NK-92 (cell line): ENCODE results near the gene WNT2B.

Experiments
- DNase-seq: peaks from one replicate; lab custom pipeline; 2025; ENCODE audit not compliant: unreplicated experiment; lab: John Stamatoyannopoulos, UW

Gene WNT2B

DNA sequence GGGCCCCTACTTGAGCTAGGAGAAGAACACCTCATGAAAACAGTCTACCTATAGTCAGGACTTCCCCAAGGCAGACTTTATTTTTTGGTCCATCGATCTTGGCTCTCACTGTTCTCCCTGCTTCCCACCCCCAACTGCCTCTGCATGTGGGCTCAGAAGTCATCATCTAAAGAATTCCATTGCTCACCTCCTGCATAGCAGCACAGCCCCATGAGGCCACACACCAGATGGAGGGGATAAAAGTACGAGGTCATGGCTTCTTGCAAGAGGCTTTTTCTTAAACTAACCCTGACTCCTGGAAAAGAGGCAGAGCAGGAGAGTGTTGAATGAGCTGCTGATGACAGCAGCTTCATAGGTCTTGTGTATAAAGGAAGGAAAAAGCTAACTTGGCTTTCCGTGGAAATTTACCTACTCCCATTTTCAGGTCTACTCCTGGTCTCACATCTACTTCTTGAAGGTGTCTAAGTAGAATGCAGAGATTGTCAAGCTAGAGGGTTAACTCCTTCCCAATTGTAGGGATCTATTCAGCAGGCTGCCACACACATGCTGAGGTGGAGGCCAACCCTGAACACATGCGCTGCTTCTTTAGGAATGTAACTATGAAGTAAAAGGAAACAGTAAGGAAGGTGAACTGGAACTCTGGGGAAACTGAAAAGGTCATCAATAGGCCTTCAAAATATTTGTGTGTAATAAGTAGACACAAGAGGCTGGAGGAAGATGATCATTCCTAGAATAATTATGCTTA lies 18.7 kb downstream of the WNT2B start:
- no peak for DNase-seq

DNA sequence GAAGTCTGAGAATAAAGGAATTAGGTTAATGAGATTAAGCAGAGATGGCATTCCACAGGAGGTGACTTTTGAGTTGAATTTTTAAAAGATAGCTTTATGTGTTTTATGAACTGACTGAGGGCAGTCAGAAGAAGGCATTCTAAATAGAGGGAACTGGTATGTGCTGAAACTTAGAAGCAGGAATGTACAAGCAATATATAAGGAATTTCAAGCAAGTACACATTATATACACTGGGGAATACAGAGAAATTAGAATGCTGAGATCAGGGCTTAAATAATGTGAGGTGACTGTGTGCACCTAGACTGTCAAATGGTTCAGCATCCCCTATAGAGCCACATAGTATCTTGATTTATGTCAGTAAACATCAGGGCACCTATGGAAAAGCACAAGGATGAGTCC lies 19.3 kb downstream of the WNT2B start:
- no peak for DNase-seq

- no peak for DNase-seq
Measured at GRCh38 chr1:112529301-112529700, 20.5 kb downstream of the WNT2B start.

DNA sequence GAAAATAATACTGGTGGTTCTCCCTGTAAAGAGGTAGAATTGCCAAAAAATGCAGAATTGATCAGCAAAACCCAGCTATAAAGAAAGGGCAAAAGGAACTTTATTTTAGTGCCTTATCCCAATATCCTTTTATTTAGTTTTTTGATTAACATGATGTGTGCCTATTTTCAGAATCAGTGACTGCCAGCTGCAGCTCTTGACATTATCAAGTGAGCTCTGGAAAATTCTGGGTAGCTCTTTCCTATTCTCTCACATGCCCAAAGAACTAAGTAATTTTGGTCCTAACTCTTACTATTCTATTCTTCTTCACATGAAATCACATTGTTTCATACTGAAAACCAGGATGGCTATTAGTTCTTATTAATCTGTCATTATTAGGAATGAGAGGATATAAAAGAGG lies 22.1 kb downstream of the WNT2B start:
- no peak for DNase-seq

DNA sequence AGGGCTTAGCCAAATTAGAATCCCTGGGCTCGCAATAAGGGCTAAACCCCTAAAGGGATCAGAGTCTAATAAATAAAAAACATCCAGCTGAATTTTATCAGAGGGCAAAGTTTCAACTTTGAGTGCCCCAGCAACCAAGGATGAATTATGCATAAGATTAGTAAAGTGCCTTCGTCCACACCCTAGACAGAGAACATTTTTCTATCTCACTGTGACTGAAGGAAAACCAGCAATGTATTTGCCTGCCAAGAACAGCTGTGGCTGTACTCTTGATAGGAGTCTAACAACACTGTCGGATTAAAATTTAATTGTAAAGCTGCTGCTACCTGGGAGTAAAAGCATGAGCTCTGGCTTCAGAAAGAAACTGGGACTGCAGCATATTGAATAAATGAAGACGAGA lies 23.3 kb downstream of the WNT2B start:
- no peak for DNase-seq

GRCh38 chr1:112533029-112533428 lies 24.3 kb downstream of the WNT2B start:
- DNase-seq, result no peak

GRCh38 chr1:112536561-112536960 lies 27.8 kb downstream of the WNT2B start:
- DNase-seq, result no peak

GRCh38 chr1:112537456-112537855 lies 28.7 kb downstream of the WNT2B start:
- no peak for DNase-seq

DNA sequence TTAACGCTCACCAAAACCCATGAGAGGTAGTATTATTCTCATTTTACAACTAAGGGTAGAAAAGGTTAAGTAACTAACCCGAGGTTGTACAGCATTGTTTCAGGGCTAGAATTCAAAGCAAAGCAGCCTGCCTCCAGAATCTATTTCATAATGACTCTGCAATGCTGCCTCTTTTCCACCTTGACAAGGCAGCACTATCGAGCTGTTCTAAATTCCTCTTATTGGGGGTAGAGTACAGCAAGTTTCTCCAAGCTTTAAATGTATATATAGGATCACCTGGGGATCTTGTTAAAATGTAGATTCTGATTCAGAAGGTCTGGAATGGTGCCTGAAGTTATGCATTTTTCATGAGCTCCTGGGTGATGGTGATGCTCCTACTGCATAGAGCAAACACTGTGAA lies 30.1 kb downstream of the WNT2B start:
- DNase-seq, result no peak

DNA sequence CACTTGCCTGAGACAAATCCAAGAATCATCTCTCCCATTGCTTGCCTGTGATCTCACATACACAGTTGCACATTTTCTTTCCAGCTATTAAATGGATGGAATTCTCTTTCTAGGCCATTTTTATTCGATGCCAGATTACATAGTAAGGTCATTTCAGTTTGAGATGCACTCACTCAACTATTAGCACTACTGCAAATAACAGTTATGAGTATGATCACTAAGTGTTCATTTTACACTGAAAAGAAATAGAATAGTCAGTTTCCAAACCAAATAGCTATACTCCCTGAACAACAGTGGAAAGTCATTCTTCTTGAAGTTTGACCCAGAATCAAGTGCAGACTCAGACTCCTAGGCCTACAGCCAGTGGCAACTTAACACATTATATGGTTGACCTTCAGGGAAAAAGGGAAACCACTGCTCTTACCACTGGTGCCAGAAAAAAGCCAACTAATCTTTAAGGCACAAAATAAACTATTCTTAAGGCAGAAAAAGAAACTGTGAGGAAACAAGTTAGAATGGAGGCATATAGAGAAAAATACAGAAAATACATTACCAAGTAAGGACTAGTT lies 31.5 kb downstream of the WNT2B start:
- no peak for DNase-seq

- no peak for DNase-seq
Measured at GRCh38 chr1:112541299-112541698, 32.5 kb downstream of the WNT2B start.

DNA sequence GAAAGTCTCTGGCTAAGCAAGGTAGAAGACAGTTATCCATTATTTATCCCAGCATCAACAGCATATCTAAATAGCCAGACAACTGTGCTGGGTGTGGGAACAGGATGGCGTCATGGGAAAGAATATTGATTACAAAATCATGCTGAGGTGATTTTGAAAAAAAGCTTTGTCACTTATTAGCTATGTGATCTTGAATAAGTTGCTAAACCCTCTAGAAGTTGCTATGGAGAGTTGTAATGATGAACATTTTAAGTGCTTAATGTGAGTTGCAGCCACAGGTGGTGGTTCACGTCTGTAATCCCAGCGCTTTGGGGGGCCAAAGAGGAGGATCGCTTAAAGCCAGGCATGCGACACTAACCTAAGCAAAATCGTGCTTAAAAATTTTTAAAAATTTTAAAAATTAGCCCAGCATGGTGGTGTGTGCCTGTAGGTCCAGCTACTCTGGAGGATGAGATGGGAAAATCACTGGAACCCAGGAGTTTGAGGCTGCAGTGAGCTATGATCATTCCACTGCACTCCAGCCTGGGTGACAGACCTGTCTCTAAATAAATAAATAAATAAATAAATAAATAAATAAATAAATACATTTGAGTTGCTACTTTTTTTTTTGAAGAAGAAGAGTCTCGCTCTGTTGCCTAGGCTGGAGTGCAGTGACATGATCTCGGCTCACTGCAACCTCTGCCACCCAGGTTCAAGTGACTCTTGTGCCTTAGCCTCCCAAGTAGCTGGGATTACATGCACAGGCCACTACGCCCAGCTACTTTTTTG lies 33.6 kb downstream of the WNT2B start:
- no peak for DNase-seq

DNA sequence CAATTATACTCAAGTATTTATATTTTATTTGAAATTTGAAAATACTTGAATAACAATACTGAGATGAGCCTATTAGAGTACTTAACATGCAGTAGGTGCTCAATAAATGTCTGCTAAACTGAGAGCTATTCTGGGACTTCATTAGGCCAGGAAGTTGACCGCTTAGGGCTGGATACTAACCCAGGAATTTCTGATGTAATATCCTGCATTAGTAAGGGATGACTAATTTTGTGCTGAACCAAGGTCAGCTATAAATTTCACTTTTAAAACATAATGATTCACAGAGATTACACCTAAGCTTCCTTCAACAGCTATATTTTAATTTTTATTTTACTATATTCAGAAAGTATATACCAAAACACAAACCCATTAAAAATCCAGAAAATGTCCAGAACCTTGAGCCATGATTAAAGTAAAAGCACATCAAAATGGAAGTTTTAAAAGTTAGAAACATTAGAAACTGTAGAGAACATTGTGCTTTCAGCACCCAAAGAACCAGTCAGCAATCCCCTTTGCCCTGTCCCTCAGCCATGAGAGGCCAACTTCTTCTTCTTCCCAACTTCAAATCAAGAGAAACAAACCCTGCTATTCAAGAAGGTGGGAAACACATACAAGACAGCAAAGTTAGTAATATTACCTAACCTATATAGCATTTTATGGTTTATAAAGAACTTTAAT lies 35.4 kb downstream of the WNT2B start:
- no peak for DNase-seq

DNA sequence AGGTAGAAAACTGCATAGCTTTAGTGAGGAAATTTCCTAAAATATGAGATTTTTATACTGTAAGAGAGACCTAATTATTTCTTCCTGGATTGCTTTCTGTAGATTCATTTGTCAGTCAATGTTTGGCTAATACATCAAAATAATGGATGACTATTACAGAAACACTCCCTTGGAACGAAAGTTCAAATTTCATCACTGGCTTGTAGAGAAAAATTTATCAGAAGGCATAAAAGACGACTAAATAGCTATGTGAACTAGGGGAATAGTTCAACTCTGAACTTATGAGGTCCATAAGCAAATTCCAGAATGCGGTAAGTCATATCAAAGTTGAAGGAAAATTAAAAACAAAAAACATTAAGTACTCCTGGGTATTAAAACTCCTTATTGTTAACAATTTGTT lies 36.0 kb downstream of the WNT2B start:
- DNase-seq, result no peak

DNA sequence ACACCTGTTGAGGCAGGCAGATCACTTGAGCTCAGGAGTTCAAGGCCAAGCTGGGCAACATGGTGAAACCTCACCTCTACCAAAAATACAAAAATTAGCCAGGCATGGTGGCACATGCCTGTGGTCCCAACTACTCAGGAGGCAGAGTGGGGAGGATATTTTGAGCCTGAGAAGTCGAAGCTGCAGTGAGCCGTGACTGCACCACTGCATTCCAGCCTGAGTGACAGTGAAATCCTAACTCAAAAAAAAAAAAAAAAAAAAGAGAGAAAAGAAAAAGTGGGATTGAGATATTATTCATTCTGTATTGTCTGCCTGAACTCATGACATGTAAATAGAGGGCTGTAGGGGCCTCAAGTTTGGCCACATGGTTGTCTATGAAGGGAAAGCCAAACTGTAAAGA lies 37.3 kb downstream of the WNT2B start:
- DNase-seq, result no peak

- DNase-seq, result no peak
Measured at GRCh38 chr1:112548547-112548946, 39.8 kb downstream of the WNT2B start.

- no peak for DNase-seq
Measured at GRCh38 chr1:112549590-112549989, 40.8 kb downstream of the WNT2B start.

DNA sequence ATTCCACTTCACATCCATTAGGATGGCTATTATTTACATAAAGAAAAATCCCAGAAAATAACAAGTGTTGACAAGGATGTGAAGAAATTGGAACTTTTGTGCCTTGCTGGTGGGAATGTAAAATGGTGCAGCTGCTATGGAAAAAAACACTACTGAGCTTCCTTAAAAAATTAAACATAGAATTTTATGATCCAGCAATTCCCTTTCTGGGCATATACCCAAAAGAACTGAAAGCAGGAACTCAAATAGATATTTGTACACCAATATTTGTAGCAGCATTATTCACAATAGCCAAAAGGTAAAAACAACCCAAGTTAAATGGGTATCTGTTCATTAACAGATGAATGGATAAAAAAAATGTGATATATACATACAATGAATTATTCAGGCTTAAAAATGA lies 45.6 kb downstream of the WNT2B start:
- no peak for DNase-seq

- no peak for DNase-seq
Measured at GRCh38 chr1:112557385-112557784, 48.6 kb downstream of the WNT2B start.

- DNase-seq, result no peak
Measured at GRCh38 chr1:112558634-112559033, 49.9 kb downstream of the WNT2B start.

DNA sequence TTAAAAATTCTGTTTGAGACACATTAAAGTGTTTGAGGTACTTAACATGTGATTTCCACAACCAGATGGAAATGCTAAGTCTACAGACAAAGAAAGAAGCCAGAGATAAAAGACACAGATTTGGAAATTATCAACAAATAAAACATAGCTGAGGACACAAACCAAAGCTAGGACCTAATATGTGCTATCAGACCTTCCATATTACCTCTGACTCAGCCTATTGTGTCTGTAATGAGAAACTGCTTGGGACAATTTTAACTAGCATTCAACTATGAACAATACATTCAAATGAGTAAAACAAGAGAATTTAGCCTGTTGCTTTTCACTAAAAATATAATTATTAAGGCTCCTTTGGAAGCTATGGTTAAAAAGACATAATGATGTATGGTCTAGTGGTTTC lies 54.6 kb downstream of the WNT2B start:
- DNase-seq, result no peak

DNA sequence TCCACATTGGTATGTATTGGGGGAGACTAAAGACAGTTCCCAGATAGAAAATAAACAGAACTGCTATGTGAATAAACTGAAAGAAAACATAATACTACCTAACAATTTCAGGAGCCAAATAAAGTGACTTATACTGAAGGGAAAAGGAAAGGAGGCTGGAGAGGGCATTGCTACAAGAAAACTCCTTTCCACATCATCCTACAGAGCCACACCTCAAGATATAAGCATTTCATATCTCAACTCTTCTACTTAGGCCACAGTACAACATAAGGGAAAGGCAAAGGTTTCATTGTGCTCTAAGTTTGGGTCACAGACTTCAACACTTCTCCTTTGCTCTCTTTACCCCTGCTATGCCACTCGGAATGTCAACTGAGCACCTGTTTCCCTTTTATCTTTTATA lies 55.3 kb downstream of the WNT2B start:
- no peak for DNase-seq
